Fibroblast of skin of left biceps (primary cell): ENCODE measurements around the gene TYK2.
A peak's percentile ranks its signal among the peaks of the same experiment; 100 is the strongest.

ENCODE experiments used
- DNase-seq, 2 experiments: peaks; one replicate each; pipeline ENCODE4 v3.0.0-alpha.2; 2013; ENCODE audit warnings: low read depth in 2 of 2

TYK2 gene

DNA sequence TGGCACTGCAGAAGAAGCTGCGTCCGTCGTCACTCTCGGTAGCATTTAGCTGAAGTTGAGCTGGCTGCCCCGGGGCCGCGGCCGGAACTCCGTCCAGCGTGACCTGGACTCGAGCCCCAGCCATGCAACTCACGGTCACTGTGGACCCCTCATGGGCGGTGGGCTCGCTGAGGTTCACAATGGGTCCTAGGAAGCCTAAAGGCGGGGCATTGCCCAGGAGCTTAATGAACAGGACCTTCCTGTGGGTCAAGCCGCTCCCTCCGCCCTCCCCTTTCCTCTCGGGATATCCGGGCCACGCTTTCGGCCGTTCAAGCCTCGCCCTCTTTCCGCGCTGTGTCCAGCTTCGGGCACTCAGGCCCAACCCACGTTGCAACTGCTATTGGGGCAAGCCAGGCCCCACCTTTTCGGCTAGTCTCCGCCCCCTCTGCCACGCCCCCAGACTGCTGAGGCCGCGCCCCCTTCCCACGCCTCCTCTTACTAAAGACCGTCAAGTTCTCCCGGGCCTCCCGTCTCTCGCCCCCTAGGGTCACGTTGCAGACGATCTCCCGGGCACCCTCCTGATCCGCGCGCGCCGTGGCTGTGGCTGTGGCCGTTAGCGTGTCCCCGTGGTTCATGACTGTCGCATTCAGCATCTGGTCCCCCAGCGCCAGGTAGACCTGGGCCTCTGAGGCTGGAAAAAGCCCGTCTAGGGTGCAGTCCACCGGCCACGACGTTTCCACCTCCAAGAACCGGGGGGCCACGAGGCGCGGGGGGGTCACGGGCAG, 45.6 kb downstream of the TYK2 start:
- peak; percentile 53 to 58 for DNase-seq

GRCh38 chr19:10333758-10334587, 46.4 kb downstream of the TYK2 start:
- DNase-seq = no peak

GRCh38 chr19:10332965-10333757, 47.2 kb downstream of the TYK2 start, which contains the start of gene RAVER1:
Gene RAVER1, minus strand, starts transcription at chr19:10333529. Its CDS starts 22 bp downstream, at chr19:10333507.
- DNase-seq = peak; percentile 90 to 92

DNA sequence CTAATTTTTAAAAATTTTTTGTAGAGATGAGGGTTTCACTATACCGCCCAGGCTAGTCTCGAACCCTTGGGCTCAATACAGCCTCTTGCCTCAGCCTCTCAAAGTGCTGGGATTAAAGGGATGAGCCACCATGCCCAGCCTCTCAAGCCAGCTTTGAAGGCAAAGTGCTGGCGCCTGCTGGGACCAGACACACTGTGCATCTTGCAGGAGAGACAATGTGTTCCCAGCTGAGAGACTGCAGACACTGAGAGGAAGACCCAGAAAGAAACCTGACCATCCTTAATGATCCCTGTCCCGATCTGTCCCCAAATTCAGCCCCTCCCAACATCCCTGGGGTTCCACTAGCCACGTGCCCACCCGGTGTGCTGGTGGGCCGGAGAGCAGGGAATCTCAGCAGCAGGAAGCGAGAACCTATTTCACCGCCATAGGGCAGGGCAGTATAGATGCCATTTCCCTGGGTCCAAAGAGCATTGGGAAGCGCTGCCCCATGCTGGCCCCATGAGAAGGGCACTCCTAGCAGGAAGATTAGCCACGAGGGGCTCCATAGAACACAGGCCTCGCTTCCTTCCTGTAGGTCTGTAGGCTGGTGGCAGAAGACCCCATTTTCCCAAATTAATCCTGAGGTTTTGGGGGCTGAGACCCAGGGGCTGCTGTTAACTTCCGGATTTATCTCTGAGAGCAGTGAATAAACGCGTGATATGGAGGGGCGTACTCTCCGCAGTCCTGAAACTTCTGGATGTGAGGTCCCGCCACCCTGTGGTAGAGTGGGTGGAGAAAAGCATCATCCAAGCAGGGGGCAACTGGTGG, 48.0 kb downstream of the TYK2 start:
- DNase-seq = no peak

DNA sequence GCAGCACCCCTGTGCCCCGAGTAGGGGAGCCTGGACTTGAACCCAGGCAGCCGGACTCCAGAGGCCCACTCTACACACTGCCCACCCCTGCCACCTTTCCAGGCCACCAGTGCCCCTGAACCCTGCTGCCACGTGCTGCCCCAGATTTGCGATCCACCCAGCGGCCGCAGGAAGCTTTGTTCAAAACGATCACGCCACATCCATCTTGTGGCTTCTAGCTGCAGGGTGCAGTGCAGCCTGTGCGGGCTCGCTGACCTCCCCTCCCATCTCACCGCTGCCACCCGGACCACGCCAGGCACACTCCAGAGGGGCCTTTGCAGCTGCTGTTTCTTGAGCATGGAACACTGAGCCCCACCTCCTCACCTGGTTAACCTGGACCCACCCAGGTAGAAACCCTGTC, 50.8 kb downstream of the TYK2 start:
- no peak for DNase-seq

- DNase-seq = no peak
Measured at GRCh38 chr19:10328558-10329429, 51.6 kb downstream of the TYK2 start.

GRCh38 chr19:10327793-10328192, 52.6 kb downstream of the TYK2 start:
- DNase-seq = no peak

DNA sequence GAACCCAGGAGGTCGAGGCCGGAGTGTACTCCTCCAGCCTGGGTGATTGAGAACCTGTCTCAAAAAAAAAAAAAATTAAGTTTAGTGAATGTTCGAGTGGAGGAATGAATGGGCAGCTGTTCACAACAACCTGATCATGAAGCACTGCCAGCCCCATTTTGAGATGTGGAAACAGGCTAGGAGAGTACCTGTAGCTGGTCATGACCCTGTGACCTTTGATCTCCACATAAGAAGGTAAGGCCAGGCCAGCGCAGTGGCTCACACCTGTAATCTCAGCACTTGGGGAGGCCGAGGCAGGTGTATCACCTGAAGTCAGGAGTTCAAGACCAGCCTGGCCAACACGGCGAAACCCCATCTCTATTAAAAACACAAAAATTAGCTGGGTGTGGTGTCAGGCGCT, 54.6 kb downstream of the TYK2 start:
- DNase-seq = no peak

DNA sequence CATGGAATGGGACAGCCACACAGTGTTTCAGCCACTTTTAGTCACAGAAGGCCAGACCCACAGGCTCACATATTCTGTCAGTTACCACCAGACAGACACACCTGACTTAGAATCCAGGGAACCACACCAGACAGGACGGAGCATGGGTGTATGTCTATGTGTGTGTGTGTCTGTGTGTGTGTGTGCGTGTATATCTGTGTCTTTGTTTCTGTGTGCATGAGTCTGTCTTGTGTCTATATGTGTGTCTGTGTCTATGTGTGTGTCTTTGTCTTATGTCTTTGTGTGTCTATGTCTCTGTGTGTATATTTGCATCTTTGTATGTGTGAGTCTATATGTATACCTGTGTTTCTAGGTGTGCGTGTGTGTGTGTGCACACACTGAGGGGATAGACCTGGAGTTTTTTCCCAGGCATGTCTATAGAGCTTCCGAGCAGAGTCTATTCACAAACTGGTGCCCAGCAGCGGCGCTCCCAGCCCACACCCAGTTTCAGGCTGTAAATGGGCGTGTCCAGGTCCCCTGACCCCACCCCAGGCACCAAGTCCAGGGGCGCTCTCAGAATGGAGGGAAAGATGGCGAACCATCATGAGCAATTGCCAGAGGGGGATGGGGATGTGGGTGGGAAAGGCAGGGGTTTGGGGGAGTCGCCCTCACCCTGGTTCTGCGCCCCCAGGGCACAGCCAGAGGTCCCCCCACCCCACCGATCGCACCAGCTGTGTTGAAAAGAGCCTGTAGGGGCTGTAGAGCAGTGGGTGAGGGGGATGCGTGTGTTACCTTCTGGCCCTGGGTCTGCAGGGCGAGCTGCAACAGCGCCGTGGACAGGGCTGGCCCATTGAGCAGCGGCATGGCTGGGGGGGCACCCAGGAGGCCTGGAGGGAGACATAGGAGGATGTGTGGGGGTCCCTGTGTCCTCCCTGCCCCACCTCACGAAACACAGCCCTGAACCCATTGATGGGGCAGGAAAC, 58.2 kb downstream of the TYK2 start:
- no peak for DNase-seq

GRCh38 chr19:10321417-10321797, 59.0 kb downstream of the TYK2 start:
- no peak for DNase-seq

- DNase-seq = no peak
Measured at GRCh38 chr19:10320602-10321416, 59.6 kb downstream of the TYK2 start.

DNA sequence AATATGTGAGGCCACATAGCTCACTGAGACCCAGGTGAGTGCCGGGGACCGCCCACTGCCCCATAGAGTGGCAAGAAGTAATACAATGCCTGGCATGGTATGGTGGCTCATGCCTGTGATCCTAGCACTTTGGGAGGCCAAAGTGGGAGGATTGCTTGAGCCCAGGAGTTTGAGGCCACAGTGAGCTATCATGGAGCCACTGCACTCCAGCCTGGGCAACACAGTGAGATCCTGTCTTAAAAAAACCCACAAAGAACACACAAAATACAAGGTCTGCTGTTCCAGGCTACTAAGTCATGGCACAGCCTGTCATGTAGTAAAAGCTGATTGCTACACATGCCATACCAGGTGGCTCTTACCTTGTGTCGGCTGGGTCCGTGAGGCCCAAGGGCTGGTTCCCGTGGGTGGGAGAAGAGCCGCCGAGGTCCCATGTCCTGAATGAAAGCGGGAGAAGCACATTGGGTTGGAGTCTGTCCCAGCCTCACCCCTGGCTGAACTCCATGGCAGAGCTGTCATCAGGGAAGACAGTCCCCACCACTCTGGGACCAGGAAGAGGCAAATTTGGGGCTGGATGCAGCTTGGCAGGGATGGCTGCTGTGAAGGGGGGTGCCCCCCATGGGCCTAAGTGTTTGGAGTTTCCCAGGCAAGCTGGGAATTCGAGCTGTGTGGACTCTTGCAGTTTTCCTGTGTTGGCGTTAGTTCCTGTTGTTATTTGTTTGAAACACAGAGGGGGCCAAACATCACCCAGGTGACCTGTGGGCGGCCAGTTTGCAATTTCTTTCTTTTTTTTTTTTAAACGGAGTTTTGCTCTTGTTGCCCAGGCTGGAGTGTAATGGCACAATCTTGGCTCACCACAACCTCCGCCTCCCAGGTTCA, 61.3 kb downstream of the TYK2 start:
- no peak for DNase-seq

DNA sequence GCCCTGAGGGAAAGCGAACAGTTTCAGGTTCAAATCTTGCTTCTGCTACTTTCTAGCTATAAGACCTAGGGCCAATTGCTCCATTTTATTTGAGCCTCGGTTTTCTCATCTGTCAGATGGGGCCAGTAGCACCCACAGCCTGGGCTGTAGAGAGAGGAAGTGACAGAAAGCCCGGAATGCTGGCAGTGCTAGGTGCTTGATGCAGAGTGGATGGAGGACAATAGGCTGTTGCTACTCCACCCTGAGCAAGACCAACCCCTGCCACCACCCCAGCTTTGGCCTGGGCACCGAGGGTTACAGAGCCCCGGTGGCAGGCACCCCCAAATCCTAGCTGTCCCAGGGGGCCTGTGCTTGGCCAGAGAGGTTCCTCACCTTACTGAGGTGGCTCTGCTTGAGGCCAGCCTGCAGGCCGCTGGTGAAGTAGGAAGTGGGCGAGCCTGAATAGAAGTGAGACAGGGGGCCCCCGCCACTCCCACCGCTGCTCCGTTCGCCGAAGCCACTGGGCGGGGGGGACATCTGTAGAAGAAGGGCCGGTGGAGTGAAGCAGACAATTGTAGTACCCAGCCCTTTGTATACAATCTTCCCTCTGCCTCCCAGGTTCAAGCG, 62.4 kb downstream of the TYK2 start:
- no peak for DNase-seq

- DNase-seq = no peak
Measured at GRCh38 chr19:10317045-10317856, 63.1 kb downstream of the TYK2 start.

DNA sequence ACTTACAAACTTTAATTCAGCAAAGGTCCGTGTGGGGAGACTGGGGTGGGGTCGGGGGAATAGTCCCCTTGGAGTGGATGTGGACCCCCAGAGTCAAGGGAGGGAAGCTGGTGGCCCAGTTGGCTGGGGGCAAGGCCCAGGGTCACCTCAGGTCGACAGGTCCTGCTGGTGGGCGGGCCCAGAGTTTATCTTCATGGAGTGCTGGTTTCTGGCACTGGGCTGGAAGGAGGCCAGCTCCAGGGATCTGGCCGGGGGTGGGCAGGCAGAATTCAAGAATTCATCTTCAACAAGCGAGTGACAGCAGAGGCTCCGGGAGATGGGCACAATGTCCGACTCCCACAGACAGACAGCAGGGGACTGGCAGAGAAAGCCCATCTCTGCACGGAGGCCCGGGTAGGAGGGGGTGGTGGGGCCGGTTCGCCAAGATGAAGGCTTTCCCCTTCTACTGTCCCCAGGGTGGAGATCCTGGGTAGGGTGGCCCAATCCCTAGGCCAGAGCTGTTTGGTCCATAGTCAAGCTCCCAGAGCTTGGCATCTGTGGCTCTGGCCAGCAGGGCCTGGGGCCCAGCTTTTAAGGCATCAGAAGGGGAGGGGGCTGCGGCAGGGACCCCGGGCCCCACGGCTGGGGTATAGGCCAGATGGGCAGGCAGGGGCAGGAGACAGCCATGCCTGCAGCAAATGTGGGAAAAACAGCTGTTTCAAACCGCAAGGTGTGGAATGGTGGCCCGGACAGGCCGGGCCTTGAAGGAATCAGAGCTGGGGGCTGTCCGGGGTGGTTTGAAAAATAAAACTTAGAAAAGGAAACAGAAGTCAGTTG, 63.9 kb downstream of the TYK2 start:
- no peak for DNase-seq
